AG09309 (cell line): ENCODE measurements around the gene MAPK8IP3.

Experiments used
- DNase-seq: peaks from one replicate; pipeline ENCODE4 v3.0.0-alpha.2; 2010; ENCODE audit warnings: low read depth
- H3K4me3 ChIP-seq: 2 replicates; pipeline ENCODE4 v1.5.1; 2011; ENCODE audit warnings: mild to moderate bottlenecking, low read depth, low read length, moderate library complexity; ENCODE audit not compliant: control insufficient read depth
- TF ChIP-seq, protein P1 (sequence below): IDR thresholded peaks from 2 replicates; pipeline ENCODE4 v1.5.1; 2011; ENCODE audit warnings: mild to moderate bottlenecking, low read depth, low read length, inconsistent platforms; ENCODE audit not compliant: insufficient read depth, control insufficient read depth; ENCODE audit errors: missing control alignments

The MAPK8IP3 gene

DNA sequence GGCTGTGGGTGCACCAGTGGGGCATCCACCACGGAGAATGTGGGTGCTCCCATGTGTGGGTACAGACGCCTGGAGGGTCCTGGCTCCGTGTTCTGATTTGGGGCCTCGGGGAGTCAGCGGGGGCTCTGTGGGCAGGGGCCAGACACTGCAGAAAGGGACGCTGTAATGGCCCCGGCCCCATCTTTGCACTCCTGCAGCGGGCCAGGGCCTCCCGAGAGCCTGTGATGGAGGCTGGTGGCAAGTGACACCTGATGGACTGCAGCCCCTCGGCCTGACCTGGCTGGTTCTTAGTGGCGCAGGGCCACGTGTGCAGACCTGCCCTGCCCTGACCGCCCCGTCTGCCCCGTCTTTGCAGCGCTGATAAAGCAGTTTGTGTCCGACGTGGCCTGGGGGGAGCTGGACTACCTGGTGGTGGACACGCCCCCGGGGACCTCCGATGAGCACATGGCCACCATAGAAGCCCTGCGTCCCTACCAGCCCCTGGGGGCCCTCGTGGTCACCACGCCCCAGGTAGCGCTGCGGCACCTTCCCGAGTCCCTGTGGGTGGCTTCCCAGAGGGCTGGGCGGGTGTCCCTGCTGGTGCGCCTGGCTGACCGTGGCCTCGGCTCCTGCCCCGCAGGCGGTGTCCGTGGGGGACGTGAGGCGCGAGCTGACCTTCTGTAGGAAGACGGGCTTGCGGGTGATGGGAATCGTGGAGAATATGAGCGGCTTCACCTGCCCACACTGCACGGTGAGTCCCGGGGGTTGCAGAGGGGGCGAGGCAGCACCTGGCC lies 81.5 kb downstream of the MAPK8IP3 start:
- no peak overlapping the region for H3K4me3 ChIP-seq
- TF ChIP-seq, protein P1, sequence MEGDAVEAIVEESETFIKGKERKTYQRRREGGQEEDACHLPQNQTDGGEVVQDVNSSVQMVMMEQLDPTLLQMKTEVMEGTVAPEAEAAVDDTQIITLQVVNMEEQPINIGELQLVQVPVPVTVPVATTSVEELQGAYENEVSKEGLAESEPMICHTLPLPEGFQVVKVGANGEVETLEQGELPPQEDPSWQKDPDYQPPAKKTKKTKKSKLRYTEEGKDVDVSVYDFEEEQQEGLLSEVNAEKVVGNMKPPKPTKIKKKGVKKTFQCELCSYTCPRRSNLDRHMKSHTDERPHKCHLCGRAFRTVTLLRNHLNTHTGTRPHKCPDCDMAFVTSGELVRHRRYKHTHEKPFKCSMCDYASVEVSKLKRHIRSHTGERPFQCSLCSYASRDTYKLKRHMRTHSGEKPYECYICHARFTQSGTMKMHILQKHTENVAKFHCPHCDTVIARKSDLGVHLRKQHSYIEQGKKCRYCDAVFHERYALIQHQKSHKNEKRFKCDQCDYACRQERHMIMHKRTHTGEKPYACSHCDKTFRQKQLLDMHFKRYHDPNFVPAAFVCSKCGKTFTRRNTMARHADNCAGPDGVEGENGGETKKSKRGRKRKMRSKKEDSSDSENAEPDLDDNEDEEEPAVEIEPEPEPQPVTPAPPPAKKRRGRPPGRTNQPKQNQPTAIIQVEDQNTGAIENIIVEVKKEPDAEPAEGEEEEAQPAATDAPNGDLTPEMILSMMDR, result no peak
- no peak for DNase-seq

DNA sequence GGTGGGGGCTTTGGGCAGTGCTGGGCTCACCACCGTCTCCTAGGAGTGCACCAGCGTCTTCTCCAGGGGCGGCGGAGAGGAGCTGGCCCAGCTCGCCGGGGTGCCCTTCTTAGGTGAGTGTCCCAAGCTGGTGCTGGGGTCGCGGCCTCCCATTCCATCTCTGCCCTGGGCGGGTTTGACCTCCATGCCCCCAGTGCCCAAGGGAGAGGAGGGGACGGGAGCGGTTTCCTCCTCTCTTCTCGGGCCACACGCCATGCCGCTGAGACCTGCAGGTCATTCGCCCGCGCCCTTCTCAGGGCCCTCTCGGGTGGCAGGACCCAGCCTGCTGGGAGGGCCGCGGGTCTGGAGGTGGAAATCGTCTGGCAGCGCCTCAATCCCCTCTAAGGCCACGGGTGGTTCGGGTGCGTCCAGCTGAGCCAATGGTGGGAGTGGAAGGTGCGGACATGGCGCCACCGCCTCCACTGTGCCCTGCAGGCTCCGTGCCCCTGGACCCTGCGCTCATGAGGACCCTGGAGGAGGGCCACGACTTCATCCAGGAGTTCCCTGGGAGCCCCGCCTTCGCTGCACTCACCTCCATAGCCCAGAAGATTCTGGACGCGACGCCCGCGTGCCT lies 82.2 kb downstream of the MAPK8IP3 start:
- H3K4me3 ChIP-seq, result no peak overlapping the region
- TF ChIP-seq, protein P1, result no peak
- DNase-seq, result no peak

DNA sequence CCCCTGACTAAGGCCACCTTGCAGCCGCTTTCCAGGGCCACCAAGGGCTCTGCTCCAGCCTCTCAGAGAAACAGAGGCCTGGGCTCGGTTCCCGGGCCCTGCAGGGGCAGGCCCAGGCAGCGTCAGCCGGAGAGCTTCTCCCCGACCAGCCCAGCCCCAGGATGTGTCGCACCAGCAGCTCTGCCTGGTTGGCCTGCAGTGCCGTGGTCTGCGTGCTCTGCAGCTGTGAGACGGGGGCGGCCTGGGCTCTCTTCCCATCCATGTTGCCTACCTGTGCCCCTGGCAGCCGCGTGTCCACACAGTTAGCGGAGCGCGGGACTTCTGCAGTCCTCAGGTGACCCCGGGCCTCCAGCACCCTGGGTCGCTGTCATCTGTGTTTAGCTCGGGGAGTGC lies 82.7 kb downstream of the MAPK8IP3 start:
- no peak overlapping the region for H3K4me3 ChIP-seq
- DNase-seq, result no peak
- TF ChIP-seq, protein P1, result no peak

DNA sequence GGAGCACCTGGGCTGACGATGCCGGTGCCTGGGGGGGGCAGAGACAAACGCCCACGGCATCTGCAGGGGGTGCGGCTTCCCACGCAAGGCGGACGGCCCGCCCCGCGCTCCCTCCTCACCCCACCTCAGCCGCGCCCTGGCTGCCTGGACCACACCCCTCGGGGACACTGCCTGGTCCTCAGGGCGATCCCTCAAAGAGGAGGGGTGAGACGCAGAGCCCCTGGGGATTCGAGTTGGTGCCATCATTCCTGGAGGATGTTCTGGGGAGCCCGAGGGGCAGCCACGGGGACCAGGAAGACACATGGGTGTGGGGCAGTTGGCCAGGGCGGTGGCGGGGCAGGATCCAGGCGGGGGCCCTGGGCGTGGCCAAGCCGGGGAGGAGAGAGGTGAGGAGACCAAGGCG lies 83.6 kb downstream of the MAPK8IP3 start:
- no peak for DNase-seq
- H3K4me3 ChIP-seq, result no peak overlapping the region
- TF ChIP-seq, protein P1, result no peak

DNA sequence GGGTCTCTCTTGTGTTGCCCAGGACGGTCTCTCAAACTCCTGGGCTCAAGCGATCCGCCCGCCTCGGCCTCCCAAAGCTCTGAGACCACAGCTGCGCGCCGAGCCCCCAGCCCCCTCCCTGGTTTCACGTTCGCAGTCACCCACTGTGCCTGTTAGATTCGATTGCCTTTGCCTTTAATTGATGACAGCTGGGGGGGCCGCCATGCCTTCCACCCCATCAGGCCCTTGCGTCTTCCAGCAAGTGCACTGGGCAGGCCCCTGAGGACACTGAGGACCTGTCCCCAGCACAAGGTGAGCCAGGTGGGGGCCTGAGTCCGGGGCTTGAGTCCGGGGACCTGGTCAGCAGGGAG lies 84.2 kb downstream of the MAPK8IP3 start:
- DNase-seq, result no peak
- no peak overlapping the region for H3K4me3 ChIP-seq
- TF ChIP-seq, protein P1, result no peak

DNA sequence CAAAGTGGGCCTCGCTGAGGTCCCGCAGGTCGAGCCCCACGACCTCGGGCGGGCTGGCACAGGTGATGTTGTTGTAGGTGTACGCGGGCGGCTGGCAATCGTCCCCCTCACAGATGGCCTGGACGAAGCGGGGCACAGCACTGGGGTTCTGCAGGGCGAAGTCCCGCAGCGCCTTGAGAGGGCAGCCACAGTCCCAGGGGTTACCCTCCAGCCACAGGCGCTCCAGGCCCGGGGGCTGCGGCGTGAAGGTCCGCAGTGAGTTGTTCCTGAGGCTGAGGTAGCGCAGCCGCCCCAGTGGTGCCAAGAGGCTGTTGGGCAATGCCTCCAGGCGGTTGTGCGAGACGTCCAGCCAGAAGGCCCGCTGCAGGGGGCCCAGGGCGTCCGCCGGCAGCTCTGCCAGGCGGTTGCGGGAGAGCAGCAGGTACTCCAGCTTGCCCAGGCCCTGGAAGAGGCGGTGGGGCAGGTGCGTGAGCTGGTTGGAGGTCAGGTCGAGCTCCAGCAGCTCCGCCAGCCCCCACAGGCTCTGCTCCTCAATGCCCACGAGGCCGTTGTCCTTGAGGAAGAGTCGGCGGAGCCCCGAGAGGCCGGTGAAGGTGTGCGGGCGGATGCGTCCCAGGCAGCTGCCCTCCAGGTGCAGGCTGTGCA lies 84.7 kb downstream of the MAPK8IP3 start:
- no peak overlapping the region for H3K4me3 ChIP-seq
- no peak for DNase-seq

More for the DNA sequence above, 84.7 kb downstream of the MAPK8IP3 start:
- TF ChIP-seq, protein P1, result no peak
